Measurements from ENCODE around the gene SWSAP1.
"Not testable (repeated sequence)": the region's sequence is repeated elsewhere in the genome, so short reads cannot be mapped to it uniquely, and the experiment has no call there.

Gene SWSAP1, protein sequence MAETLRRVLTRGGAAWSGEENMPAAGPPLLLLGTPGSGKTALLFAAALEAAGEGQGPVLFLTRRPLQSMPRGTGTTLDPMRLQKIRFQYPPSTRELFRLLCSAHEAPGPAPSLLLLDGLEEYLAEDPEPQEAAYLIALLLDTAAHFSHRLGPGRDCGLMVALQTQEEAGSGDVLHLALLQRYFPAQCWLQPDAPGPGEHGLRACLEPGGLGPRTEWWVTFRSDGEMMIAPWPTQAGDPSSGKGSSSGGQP

GRCh38 chr19:11374433-11375142 lies at the start of gene SWSAP1:
SWSAP1 (plus strand) TSS chr19:11374666; CDS start chr19:11374681, 15 bp downstream.
- DNase-seq: peak; percentile 95 to 100 (median 99)

- DNase-seq: peak in 1 of 14 donors; percentile 42
These were observed 49.6 kb upstream of the SWSAP1 start for GRCh38 chr19:11324748-11325389.

DNA sequence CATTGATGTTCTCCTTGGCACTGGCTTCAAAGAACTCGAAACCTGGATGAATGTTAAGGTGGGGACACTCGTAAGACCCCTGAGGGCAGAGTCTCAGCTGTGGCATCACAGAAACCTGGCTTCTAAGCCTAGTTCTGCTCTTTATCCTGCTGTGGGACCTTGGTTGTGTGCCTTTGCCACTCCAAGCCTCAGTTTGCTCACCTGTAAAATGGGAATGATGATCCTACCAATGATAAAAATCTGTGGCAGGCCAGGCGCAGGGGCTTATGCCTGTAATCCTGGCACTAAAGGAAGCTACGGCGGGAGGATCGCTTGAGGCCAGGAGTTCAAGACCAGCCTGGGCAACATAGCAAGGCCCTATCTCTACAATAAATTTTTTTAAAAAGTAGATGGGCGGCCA lies 48.9 kb upstream of the SWSAP1 start:
- no peak for DNase-seq

DNA sequence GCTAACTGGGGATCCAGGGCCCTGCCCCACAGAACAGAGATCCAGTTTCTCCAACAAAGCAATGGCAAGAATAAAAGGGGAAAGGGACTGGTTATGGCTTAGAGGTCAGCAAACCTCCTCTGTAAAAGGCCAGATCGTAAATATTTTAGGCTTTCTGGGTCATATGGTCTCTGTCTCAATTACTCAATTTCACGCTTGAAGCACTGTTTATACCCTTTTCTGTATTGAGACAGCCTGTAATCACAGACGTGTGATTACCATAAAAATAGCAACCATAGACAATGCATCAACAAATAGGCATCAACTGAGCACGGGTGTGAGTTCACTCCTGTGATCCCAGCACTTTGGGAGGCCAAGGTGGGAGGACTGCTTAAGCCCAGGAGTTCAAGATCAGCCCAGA lies 44.3 kb upstream of the SWSAP1 start:
- DNase-seq: no peak

GRCh38 chr19:11331502-11331901 lies 43.0 kb upstream of the SWSAP1 start:
- DNase-seq: no peak

- no peak for DNase-seq
These were observed 41.6 kb upstream of the SWSAP1 start for GRCh38 chr19:11332822-11333221.

DNA sequence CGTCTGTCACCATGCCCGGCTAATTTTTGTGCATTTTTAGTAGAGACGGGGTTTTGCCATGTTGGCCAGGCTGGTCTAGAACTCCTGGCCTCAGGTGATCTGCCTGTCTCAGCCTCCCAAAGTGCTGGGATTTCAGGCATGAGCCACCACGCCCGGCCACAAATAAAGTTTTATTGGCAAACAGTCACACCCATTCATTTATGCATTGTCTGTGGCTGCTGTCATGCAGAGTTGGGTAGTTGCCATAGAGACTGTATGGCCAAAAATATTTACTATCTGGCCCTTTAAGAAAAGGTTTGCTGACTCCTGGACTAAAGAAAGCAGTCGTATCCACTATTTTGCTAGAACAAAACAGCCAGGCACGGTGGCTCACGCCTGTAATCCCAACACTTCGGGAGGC lies 40.6 kb upstream of the SWSAP1 start:
- not testable (repeated sequence) for DNase-seq

- no peak for DNase-seq
These were observed 38.9 kb upstream of the SWSAP1 start for GRCh38 chr19:11335449-11336146.

DNA sequence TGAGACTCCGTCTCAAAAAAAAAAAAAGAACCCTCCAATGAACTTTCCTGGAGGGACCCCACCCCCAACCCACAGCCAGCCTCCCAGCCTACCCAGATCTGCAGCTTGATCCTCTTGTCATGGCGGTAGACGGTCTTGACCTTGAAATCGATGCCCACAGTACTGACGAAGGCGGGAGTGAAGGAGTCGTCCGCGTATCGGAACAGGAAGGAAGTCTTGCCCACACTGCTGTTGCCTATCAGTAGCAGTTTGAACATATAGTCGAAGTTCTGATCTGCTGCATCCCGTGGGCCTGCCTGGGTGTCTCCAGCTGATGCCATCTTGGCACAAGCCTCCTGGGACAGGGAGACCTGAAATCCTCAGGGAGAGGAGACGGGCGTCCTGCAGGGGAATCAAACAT lies 37.4 kb upstream of the SWSAP1 start:
- no peak for DNase-seq

DNA sequence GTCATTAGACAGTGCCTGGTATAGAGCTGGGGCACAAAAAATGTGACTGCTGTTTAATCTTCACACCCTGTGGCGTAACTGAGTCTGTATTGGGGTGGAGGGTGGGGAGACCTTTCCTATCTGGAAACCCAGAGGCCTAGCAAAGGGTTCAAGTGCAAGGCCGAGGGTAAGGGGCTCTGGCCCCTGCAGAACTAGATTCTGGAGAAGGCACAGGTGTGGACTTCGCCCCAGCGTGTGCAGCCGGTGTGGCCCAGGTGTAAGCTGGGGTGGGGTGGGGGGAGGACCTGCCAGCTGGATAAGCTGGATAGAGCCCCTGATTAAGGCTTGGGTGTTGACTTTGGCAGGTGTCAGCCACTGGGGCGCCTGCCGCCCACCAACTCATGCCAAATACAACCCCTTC lies 36.3 kb upstream of the SWSAP1 start:
- no peak for DNase-seq

DNA sequence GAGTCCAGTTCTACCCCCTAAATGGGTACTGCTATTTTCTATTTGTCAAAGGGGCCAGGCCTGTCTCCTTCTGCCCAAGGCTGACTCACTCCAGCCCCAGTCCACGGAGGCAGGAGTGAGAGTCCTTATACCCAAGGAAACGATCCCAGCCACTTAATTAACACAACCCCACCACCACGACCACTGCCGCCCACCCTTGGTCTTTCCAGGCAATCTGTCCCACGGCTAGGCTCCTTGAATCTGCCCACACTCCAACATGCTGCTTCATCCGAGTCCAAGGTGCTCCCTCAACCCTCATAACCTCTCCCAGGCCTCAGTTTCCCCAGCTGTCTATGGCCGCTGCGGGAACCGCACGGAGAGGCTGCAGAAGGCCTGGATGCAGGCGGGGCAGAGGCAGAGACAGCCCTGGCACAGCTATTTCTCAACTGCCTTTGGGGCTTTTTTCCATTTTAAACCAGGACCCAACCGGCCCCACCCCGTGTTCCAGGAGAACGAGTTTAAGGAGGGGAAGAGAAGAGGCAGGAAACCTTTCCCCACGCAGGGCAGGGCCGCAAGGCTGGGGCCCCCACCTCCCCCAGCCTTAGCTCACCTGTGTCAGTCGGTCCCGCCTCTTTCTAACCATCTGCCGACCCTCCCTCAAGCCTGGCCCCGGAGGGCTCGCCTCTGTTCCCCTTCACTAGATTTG lies 35.8 kb upstream of the SWSAP1 start:
- peak in 1 of 14 donors; percentile 23 for DNase-seq

DNA sequence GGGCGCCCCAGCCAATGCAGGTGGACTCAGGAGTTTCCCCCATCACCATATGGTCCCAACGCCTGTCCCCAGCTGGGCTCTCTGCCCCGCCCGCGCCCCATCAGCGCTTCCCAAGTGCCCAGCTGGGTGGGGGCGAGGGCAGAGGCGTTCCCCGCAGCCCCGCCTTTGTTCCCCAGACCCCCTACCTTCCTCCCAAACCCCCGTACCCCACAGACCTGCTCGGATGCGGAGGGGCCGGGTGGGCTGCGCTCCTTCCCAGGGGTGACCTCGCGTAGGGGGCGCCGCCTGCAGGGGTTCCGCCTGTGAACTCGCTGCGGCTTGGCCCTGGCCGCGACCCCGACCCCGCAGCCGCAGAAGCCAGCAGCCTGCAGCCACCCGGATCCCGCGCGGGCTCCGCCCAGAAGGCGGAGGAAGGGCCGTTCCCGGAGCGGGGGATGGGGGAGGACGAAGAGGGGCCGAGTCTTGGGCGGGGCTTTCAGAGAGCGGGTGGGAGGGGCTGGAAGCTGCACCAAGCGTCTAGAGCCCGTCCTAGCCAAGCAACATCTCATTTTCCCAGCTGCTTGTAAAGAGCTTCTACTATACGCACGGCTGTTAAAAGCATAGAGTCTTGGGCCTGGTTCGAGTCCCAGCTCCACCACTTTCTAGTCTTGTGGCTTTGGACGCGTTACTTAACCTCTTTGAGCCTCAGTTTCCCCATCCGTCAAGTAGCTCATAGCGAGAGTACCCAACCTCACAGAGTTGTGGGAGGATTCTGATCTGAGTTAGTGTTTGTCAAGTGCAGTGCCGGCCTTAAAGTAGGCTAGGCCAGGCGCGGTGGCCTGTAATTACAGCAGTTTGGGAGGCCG lies 35.0 kb upstream of the SWSAP1 start, which contains the start of gene RAB3D:
RAB3D (minus strand) TSS at position 404 of the 845 bp plus-strand sequence. CDS start 2,258 bp downstream, outside the sequence.
- peak in 12 of 14 donors; percentile 40 to 82 (median 64) for DNase-seq

- DNase-seq: not testable (repeated sequence)
These were observed 34.4 kb upstream of the SWSAP1 start for GRCh38 chr19:11340099-11340467.

GRCh38 chr19:11342429-11342828 lies 32.0 kb upstream of the SWSAP1 start:
- no peak for DNase-seq

GRCh38 chr19:11345122-11345803 lies 29.2 kb upstream of the SWSAP1 start:
- no peak for DNase-seq

DNA sequence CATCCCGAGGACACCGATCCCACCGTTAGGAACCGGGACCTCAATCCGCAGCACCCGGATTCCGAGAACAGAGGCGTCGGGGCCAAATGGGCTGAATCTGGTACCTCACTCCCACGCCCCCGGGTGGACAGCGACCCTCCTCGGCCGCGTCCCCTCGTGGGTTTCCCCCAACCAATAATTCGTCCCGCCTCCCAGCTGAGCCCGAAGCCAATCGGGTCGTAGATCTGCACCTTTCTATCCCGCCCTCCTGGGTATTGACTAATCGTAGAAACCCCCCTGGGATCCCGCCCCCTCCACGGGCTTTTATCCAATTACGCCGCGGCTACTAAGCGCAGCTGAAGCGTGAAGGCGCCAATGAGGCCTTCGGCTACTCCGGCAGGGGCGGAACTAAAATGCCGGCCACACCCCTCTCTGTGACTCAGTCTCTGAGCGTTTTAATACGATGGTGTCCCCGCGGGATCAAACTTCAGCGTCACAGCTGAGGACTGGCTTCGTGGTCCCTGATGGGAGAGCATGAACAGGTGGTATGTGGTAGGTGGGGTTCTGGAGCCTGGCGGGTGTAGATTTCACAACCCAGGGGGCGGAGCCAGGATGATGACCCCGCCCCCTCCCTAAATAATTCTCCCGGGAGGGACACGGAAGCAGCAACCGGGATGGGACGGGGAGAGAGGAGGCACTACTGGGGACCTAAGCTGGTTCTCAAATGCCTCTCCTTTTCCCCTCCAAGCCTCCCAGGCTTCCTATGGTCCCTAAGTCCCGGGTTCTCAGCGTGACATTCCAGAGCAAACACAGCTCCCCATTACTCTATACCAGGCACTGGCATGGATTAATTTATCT lies 28.1 kb upstream of the SWSAP1 start, which contains the start of the genes CCDC159 and TMEM205:
CCDC159 (plus strand) TSS at position 416 of the 837 bp plus-strand sequence; CDS start at position 504, 88 bp downstream.
TMEM205 (minus strand) TSS at position 165 of the 837 bp plus-strand sequence. CDS start 649 bp downstream, outside the sequence.
- peak; percentile 86 to 99 (median 96) for DNase-seq

DNA sequence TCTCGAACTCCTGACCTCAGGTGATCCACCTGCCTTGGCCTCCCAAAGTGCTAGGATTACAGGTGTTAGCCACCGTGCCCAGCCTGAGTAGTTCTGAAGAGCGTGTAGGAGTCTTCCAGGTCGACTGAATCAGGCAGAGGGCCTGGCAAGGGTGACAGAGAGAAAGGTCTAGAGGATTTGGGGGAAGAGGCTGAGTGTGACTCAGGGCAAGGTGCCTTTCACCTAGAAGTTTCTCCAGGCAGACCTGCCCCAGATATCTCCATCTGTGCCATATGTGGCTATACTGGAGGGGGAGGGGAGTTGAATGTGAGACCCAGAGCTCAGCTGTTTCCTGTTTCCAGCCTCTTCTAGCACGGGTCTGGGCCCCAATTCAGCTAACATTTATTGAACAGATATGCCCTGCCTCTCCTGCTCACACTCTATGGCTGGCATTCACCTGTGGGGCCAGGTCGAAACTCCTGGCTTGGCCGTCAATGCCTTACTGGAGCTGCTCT lies 26.9 kb upstream of the SWSAP1 start:
- DNase-seq: no peak

DNA sequence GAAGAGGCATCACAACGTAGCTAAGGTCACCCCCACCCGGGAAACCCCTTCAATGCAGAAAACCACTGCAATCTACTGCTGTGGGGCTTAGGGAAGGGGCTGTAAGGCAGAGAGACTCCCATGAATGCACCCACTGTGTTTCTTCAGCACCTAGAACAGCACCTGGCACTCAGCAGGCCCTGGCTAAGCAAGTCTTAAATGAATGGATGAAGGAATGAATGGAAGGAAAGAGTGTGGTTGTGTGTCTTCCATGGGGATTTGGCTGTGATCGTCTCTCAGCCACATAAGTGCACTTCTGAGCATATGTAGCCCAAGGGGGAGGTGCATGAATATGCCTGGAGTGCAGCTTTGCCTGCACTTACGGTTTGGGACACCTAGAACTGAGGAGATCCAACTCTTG lies 25.3 kb upstream of the SWSAP1 start:
- DNase-seq: no peak

DNA sequence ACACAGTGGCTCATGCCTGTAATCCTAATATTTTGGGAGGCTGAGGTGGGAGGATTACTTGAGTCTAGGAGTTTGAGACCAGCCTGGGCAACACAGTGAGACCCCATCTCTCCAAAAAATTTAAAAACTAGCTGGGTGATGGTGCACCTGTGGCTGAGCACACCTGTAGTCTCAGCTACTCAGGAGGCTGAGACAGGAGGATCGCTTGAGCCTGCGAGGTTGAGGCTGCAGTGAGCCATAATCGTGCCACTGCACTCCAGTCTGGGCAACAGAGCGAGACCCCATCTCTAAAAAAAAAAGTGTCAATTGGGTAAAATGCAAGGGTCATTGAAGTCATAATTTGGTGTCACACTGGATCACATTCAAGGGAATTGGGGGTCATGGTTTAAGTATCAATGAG lies 20.4 kb upstream of the SWSAP1 start:
- DNase-seq: not testable (repeated sequence)
